ENCODE data around the gene ATP8B2.
"Not testable (repeated sequence)": the region's sequence is repeated elsewhere in the genome, so short reads cannot be mapped to it uniquely, and the experiment has no call there.

Gene ATP8B2, protein sequence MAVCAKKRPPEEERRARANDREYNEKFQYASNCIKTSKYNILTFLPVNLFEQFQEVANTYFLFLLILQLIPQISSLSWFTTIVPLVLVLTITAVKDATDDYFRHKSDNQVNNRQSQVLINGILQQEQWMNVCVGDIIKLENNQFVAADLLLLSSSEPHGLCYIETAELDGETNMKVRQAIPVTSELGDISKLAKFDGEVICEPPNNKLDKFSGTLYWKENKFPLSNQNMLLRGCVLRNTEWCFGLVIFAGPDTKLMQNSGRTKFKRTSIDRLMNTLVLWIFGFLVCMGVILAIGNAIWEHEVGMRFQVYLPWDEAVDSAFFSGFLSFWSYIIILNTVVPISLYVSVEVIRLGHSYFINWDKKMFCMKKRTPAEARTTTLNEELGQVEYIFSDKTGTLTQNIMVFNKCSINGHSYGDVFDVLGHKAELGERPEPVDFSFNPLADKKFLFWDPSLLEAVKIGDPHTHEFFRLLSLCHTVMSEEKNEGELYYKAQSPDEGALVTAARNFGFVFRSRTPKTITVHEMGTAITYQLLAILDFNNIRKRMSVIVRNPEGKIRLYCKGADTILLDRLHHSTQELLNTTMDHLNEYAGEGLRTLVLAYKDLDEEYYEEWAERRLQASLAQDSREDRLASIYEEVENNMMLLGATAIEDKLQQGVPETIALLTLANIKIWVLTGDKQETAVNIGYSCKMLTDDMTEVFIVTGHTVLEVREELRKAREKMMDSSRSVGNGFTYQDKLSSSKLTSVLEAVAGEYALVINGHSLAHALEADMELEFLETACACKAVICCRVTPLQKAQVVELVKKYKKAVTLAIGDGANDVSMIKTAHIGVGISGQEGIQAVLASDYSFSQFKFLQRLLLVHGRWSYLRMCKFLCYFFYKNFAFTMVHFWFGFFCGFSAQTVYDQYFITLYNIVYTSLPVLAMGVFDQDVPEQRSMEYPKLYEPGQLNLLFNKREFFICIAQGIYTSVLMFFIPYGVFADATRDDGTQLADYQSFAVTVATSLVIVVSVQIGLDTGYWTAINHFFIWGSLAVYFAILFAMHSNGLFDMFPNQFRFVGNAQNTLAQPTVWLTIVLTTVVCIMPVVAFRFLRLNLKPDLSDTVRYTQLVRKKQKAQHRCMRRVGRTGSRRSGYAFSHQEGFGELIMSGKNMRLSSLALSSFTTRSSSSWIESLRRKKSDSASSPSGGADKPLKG

DNA sequence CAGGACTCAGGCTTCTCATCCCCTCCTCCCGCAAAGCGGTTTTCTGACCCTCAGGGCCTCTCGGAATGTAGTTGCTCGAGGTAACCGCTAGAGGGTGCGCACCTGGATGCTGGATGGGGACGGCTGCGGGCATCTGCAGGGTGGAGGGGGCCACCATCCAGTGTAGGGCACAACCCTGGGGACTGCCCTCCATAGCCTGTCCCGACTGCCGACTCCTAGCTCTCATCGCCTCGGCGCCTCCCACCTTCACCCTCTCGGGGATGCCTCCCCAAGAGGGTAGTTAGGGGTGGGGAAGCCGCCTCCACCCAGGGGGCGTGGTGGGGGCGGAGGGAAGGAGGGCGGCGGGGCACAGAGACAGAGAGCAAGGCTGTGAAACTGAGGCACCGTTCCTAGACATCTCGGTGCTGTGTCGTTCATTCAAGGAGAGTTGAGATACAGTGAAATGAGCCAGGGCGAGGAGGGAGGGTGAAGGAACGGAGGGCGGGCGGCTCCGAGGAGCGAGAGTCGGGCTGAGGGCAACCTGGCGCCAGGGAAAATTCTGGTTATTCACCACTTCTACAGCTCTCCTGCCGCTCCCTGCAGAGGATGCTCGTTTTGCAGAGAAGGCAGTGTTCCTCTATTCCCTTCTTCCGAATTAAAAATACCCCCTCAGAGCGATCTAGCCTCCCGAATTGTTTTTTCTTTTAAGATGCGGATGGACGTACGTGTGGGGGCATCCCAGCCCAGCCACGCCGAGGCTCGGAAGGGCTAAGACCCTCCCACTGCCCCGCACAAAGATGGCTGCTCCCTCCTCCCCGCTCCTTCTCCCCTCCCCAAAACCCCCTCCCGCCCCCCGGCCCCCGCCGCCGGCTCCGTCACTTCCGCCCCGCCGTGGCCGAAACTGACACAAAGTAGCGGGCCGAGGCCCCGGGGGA, at the start of gene ATP8B2:
TSS of gene ATP8B2 (plus strand) at position 857 of the 914 bp plus-strand sequence. CDS start 2,617 bp downstream, outside the sequence.
- DNase-seq: peak; percentile 22 to 24

DNA sequence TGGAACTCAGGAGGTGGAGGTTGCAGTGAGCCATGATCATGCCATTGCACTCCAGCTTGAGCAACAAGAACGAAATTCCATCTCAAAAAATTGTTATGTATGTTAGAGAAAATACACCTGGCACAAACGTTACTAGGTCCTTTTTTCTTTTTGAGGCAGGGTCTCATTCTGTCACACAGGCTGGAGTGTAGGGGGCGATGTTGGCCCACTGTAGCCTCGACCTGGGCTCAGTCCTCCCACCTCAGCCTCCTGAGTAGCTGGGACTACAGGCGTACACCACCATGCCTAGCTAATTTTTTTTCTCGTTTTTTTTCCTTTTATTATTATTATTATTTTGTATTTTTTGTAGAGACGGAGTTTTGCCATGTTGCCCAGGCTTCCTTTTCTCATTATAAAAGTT, 48.5 kb upstream of the ATP8B2 start:
- DNase-seq: no peak

DNA sequence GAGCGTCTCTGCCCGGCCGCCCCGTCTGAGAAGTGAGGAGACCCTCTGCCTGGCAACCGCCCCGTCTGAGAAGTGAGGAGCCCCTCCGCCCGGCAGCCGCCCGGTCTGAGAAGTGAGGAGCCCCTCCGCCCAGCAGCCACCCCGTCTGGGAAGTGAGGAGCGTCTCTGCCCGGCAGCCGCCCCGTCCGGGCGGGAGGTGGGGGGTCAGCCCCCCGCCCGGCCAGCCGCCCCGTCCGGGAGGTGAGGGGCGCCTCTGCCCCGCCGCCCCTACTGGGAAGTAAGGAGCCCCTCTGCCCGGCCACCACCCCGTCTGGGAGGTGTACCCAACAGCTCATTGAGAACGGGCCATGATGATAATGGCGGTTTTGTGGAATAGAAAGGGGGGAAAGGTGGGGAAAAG, 37.7 kb upstream of the ATP8B2 start:
- not testable (repeated sequence) for DNase-seq

DNA sequence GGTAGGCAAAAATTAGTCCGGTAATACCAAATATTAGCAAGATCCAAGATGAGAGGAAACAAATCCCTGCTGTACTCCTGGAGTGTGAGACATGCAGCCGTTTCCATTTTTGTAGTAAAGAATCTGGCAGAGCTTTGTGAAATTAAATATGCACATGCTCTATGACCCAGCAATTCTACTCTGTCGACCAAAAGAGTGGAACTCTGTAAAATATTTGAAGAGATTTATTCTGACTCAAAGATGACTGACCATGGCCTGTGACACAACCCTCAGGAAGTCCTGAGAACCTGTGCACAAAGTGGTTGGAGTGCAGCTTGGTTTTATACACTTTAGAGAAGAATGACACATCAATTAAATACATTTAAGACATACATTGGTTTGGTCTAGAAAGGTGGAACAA, 36.7 kb upstream of the ATP8B2 start:
- DNase-seq: no peak

DNA sequence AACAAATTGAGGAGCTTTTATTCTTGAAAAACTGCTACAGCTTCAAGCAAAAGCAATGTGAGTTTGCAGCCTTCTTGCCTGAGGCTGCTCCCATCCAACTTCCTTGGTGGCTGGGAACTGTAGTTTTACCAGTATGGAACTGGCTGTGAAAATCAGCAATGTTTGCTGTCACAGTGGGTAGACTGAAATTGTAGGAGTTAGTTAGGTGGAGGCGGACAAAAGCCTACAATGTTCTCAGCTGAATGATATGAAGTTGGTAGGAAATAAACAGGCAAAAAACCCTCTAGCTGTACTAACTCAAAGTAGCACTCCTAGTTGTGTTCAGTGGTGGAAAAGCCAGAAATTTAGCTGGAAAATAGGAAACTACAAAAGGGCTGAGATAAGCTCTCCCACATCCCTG, 34.4 kb upstream of the ATP8B2 start:
- no peak for DNase-seq

DNA sequence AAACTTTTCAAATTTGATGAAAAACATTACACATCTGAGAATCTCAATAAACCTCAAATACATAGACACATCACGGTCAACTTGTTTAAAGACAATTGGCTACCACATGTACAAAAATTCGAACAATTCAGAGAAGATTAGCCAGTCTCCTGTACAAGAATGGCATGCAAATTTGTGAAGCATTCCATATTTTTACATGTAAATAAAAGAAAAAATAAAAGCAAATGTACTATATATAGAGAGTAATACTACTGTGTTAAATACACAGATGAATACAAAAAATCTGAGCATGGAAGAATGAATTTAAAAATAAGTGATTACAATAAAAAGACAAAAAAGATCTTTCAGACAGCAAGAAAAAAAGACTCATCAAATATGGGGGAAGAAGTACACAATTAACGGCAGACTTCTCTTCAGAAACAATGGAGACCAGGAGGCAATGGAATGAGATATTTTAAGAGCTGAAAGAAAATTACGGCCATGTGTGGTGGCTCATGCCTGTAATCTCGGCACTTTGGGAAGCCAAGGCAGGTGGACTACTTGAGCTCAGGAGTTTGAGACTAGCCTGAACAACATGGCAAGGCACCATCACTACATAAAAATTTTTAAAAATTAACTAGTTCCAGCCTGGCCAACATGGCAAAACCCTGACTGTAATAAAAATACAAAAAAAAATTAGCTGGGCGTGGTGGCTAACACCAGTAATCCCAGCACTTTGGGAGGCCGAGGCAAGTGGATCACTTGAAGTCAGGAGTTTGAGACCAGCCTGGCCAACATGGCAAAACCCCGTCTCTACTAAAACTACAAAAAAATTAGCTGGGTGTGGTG, 29.7 kb upstream of the ATP8B2 start:
- DNase-seq: no peak

DNA sequence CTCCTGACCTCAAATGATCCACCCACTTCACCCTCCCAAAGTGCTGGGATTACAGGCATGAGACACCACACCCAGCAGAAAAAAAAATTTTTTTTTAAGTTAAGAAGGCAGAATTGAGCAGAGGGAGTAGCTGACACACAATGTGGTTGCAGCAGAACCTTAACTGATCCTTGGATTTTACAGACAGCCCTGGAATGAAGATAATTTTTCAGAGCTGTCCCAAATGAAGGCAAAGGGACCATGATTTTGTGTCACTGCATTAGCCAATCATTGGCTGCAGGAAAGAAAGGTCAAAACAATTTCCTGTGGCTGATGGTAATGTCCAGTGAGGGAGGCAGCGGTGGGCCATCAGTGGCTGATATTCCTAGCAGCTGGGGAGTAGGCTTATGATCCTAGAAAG, 23.7 kb upstream of the ATP8B2 start:
- no peak for DNase-seq

DNA sequence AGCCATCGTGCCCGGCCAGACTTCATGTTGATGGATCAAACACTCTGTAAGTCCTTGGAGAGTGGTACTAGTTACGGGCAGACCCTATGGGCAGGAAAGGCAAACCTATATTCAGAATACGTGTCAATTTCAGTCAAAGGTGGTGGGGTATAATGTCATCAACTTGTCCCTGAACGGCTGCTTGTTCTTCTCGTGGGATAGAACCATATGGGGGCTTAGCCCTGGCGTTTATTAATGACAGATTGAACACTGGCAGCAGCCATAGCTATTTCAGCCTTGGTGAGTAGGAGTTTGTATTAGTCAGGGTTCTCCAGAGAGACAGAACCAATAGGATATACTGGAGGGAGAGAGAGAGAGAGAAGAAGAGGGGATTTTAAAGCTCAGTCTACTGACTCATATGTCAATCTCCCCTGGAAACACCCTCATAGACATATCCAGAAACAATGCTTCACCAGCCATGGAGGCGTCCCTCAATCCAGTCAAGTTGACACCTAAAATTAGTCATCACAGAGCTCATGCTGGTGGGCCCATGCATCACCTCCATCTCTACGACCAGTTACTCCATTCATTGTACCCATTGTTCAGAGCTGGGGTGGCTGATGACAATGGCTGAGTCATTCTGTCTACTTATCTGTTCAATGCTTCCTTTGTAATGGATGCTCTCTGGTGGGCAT, 20.5 kb upstream of the ATP8B2 start:
- DNase-seq: no peak

DNA sequence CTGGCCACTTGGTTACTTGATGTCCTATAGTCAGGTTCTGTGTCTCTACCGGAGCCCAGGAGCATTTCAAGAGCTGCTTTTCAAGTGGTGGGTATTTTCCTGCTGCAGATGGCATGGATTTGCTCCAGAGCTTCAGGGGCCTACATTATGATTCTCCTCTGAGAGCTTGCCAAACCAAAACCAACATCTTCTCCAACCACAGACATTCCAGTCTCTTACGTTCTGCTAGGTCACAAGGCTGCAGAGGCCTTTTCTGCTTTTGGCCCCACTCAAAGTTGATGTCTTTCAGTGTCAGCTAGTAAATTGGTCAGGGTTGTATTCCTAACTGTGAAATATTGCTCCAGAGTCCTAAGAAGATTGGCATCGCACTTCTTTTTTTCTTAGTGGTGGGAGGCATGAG, 19.2 kb upstream of the ATP8B2 start:
- DNase-seq: no peak

DNA sequence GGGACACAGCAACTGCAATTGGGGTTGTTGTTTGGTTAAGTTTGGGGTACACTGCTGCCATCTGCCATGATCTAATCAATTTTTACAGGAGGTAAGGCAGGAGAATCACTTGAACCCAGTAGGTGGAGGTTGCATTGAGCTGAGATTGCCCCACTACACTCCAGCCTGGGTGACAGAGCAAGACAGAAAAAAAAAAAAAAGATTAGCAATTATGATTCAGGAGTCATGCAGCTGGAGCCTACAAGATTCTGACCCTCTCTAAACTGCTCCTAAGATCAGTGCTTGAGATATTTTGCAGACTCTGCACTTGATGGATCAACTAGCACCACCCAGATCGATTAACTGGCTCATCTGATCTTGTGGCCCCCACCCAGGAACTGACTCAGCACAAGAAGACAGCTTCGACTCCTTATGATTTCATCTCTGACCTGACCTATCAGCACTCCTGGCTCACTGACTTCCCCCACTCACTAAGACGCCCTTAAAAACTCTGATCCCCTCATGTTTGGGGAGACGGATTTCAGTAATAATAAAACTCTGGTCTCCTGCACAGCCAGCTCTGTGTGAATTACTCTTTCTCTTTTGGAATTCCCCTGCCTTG, 17.6 kb upstream of the ATP8B2 start:
- DNase-seq: not testable (repeated sequence)

DNA sequence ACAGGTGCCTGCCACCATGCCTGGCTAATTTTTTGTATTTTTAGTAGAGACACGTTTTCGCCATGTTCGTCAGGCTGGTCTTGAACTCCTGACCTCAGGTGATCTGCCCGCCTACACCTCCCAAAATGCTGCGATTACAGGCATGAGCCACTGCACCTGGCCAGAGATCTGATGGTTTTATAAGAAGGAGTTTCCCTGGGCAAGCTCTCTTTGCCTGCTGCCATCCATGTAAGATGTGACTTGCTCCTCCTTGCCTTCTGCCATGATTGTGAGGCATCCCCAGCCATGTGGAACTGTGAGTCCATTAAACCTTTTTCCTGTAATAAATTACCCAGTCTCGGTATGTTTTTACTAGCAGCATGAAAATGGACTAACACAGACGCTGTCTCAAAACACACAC, 16.2 kb upstream of the ATP8B2 start:
- not testable (repeated sequence) for DNase-seq

DNA sequence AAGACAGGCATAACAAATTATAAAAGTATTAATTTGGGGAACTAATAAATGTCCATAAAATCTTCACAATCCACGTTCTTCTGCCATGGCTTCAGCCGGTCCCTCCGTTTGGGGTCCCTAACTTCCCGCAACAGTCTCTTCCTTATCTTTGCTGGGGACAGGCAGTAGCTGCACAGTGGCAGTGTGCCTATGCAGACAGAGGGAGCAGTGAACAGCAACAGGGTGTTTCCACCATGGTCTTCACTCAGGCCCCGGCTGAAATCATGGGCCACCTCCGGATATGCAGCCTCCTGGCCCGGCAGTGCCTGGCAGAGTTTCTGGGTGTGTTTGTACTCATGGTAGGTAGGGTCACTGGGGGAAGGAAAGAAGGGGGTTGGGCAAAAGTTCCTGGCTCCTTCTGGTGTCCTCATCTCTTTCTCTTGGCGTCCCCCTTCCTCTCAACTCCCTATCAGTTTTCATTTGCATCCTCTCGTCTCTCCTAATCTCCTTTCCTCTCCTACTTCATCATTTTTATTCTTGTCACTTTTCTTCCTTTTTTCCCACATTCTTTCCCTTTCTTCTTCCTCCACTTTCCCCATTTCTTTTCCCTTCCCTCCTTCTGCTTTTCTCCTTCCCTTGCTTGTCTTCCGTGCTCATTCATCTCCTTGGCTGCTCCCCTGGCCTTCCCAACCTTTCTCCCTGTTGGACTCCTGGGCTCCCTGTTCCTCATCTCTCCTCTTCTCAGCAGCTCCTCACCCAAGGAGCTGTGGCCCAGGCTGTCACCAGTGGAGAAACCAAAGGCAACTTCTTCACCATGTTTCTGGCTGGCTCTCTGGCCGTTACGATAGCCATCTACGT, 12.9 kb upstream of the ATP8B2 start:
- not testable (repeated sequence) for DNase-seq

DNA sequence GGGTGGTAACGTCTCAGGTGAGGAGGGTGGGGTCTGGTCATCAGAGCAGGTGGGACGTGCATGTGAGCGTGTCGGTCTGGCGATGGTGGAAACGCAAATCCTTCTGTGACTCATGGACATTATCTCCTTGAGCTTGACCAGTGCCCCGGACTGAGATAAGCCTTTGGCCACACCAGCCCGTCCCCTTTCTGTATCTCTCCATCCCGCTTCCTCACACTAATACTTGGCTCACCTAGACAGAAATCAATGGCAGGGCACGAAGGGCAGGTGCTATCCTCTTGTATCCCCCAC, 12.3 kb upstream of the ATP8B2 start:
- DNase-seq: no peak

DNA sequence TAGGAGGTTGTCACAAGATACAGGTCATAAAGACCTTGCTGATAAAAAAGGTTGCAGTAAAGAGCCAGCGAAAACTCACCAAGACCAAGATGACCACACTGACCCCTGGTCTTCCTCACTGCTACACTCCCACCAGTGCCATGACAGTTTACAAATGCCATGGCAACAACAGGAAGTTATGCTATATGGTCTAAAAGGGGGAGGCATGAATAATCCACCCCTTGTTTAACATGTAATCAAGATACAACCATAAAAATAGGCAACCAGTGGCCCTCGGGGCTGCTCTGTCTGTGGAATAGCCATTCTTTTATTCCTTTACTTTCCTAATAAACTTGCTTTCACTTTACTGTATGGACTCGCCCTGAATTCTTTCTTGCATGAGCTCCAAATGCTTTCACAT, 11.1 kb upstream of the ATP8B2 start:
- not testable (repeated sequence) for DNase-seq

DNA sequence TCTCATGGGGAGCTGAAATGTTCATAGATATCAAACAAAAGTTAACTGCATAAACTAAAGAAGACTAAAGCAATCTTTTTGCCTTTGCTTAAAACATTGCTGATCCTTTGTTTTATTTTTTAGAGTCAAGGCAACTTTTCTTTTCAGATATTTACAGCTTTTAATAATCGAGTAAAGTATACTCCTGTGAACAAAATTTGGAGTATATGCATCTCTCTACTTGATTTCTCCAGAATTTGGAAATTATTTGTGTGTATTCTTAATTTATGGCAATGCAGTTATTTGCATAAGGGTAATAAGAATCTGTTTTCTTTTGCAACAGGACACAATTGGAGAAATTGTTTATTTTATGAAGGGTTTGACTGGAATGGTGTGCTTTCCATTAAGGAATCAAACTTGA, 8.6 kb upstream of the ATP8B2 start:
- no peak for DNase-seq

DNA sequence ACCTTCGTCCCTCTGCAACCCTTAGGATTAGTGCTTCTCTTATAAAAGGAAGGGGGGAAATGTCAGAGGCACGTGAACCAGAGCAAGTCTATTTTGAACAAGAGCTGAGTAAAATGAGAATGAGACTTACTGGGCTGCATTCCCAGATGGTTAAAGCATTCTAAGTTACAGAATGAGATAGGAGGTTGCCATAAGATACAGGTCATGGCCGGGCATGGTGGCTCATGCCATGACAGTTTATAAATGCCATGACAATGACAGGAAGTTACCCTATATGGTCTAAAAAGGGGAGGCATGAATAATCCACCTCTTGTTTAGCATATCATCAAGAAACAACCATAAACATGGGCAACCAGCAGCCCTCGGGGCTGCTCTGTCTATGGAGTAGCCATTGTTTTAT, 6.9 kb upstream of the ATP8B2 start:
- no peak for DNase-seq

DNA sequence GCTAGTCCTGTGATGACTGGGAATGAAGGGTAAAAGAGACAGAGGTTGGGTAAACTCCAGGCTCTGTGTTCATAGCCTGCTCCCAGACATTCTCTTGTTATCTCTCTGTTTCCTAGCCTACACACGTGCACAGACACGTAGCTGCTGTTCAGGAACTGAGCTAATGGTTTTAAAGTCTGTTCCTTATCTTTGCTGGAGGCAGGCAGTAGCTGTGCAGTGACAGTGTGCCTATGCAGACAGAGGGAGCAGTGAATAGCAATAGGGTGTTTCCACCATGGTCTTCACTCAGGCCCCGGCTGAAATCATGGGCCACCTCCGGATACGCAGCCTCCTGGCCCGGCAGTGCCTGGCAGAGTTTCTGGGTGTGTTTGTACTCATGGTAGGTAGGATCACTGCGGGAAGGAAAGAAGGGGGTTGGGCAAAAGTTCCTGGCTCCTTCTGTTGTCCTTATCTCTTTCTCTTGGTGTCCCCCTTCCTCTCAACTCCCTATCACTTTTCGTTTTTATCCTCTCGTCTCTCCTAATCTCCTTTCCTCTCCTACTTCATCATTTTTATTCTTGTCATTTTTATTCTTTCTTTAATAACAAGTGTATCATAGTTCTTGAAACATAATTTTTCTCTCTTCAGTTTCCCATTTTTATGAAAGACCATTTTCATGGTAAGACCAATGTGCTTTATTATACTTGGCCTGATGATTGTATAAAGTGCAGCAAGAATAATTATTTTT, 4.3 kb upstream of the ATP8B2 start, which contains the start of gene AQP10:
TSS of gene AQP10 (plus strand) at position 212 of the 727 bp plus-strand sequence. CDS start at position 275, 63 bp downstream.
- DNase-seq: no peak

DNA sequence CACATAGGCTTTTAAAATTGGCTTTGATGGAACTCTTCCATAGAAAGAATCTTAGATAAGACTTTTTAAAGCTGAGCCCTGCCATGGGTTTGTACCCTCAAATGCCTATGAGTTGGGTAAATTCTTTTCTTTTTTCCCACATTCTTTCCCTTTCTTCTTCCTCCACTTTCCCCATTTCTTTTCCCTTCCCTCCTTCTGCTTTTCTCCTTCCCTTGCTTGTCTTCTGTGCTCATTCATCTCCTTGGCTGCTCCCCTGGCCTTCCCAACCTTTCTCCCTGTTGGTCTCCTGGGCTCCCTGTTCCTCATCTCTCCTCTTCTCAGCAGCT, 3.8 kb upstream of the ATP8B2 start:
- not testable (repeated sequence) for DNase-seq

DNA sequence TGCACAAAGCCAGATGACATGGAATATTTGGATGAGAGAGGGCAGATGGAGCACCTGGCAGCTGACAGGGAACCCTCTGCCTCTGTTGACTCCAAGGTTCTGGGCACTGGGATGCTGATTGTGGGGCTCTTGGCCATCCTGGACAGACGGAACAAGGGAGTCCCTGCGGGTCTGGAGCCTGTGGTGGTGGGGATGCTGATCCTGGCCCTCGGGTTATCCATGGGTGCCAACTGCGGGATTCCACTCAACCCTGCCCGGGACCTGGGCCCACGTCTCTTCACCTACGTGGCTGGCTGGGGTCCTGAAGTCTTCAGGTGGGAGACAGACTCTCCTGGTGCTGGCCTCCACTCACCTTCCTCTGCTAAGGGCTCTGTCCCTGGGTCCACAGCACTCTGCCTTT, 1.8 kb upstream of the ATP8B2 start:
- DNase-seq: no peak
